ENCODE data around the gene PLAC1.

GRCh38 chrX:134672101-134672500, 13.8 kb upstream of the PLAC1 start:
- TF ChIP-seq ELF1 (IDR thresholded peaks at IDR 0.05; ENCODE audit: borderline replicate concordance, low read depth): no peak
- TF ChIP-seq POLR2A (IDR thresholded peaks at IDR 0.05; ENCODE audit: borderline replicate concordance, extremely low read depth, insufficient read depth, insufficient read length): no peak
